ENCODE results near the gene C2orf74.

Gene C2orf74

GRCh38 chr2:61165946-61166345 lies 4.0 kb downstream of the C2orf74 start:
- H3K9me3 Mint-ChIP-seq, result no peaks in the 10 kb centered on the region
- H3K4me1 Mint-ChIP-seq, result no peaks in the 10 kb centered on the region
- peaks cover 3% of the 10 kb centered on the region for H3K27me3 Mint-ChIP-seq (ENCODE audit: low read depth)
- TF ChIP-seq, protein P1, sequence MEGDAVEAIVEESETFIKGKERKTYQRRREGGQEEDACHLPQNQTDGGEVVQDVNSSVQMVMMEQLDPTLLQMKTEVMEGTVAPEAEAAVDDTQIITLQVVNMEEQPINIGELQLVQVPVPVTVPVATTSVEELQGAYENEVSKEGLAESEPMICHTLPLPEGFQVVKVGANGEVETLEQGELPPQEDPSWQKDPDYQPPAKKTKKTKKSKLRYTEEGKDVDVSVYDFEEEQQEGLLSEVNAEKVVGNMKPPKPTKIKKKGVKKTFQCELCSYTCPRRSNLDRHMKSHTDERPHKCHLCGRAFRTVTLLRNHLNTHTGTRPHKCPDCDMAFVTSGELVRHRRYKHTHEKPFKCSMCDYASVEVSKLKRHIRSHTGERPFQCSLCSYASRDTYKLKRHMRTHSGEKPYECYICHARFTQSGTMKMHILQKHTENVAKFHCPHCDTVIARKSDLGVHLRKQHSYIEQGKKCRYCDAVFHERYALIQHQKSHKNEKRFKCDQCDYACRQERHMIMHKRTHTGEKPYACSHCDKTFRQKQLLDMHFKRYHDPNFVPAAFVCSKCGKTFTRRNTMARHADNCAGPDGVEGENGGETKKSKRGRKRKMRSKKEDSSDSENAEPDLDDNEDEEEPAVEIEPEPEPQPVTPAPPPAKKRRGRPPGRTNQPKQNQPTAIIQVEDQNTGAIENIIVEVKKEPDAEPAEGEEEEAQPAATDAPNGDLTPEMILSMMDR (IDR thresholded peaks at IDR 0.05; ENCODE audit: unreplicated experiment in 3 of 3), result no peak
- H3K36me3 Mint-ChIP-seq (ENCODE audit: low read depth), result peaks cover 48% of the 10 kb centered on the region
- no peak overlapping the region for H3K4me3 Mint-ChIP-seq
- H3K27ac Mint-ChIP-seq, result no peak overlapping the region

GRCh38 chr2:61167579-61167978 lies 5.6 kb downstream of the C2orf74 start:
- TF ChIP-seq, protein P1 (IDR thresholded peaks at IDR 0.05; ENCODE audit: unreplicated experiment in 3 of 3), result no peak
- no peak overlapping the region for H3K27ac Mint-ChIP-seq
- H3K4me3 Mint-ChIP-seq, result no peak overlapping the region
- no peaks in the 10 kb centered on the region for H3K4me1 Mint-ChIP-seq
- peaks cover 3% of the 10 kb centered on the region for H3K27me3 Mint-ChIP-seq (ENCODE audit: low read depth)
- H3K9me3 Mint-ChIP-seq, result no peaks in the 10 kb centered on the region
- peaks cover 40% of the 10 kb centered on the region for H3K36me3 Mint-ChIP-seq (ENCODE audit: low read depth)

- H3K27ac Mint-ChIP-seq, result no peak overlapping the region
- no peak overlapping the region for H3K4me3 Mint-ChIP-seq
- peaks cover 8% of the 10 kb centered on the region for H3K4me1 Mint-ChIP-seq
- no peaks in the 10 kb centered on the region for H3K9me3 Mint-ChIP-seq
- H3K36me3 Mint-ChIP-seq (ENCODE audit: low read depth), result peaks cover 8% of the 10 kb centered on the region
- H3K27me3 Mint-ChIP-seq (ENCODE audit: low read depth), result peaks cover 7% of the 10 kb centered on the region
- TF ChIP-seq, protein P1 (IDR thresholded peaks at IDR 0.05; ENCODE audit: unreplicated experiment in 3 of 3), result no peak
Measured at GRCh38 chr2:61172671-61173070, 10.7 kb downstream of the C2orf74 start.

GRCh38 chr2:61173116-61173515 lies 11.1 kb downstream of the C2orf74 start:
- Mint-ChIP-seq H3K36me3 (ENCODE audit: low read depth) (peaks cover 8% of the 10 kb centered on the region), H3K4me1 (peaks cover 8% of the 10 kb centered on the region), H3K27ac (no peak overlapping the region), H3K9me3 (no peaks in the 10 kb centered on the region), H3K4me3 (no peak overlapping the region), H3K27me3 (ENCODE audit: low read depth) (peaks cover 7% of the 10 kb centered on the region)
- TF ChIP-seq, protein P1 (IDR thresholded peaks at IDR 0.05; ENCODE audit: unreplicated experiment in 3 of 3), result no peak

DNA sequence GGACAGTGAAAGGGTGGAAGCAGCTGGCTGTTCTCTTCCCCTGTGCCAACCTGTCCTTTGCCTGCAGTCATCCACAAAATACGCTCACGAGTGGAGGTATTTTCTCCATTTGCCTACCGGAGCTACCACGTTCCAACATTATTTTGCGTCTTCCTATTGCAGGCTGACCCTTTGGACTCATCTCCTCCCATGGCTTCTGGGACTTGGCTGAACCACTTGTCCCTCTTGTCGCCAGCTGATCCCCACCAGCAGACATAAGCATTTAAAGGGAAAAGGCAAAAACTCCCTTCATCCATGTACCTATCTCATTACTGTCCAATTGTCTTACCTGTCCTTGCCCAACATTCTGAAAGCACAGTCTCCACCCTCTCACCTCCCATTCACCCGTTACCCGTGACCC lies 13.0 kb downstream of the C2orf74 start:
- Mint-ChIP-seq H3K27me3 (ENCODE audit: low read depth) (peaks cover 7% of the 10 kb centered on the region), H3K36me3 (ENCODE audit: low read depth) (no peaks in the 10 kb centered on the region), H3K9me3 (no peaks in the 10 kb centered on the region), H3K4me3 (peak overlapping the region; percentile 40 to 83 (median 48)), H3K27ac (no peak overlapping the region), H3K4me1 (peaks cover 27% of the 10 kb centered on the region)
- TF ChIP-seq, protein P1 (IDR thresholded peaks at IDR 0.05; ENCODE audit: unreplicated experiment in 3 of 3), result no peak
